ENCODE measurements around the gene GJC2.
"Not testable (repeated sequence)": the region's sequence is repeated elsewhere in the genome, so short reads cannot be mapped to it uniquely, and the experiment has no call there.

The GJC2 gene

GRCh38 chr1:228170666-228171065 lies 20.9 kb downstream of the GJC2 start:
- no peak for DNase-seq (ENCODE audit: low read depth in 1 of 2, low spot score in 1 of 2)

GRCh38 chr1:228171221-228171891 lies 21.6 kb downstream of the GJC2 start:
- no peak for DNase-seq (ENCODE audit: low read depth in 1 of 2, low spot score in 1 of 2)

GRCh38 chr1:228172591-228173527 lies 23.1 kb downstream of the GJC2 start:
- DNase-seq (ENCODE audit: low read depth in 1 of 2, low spot score in 1 of 2): no peak

DNA sequence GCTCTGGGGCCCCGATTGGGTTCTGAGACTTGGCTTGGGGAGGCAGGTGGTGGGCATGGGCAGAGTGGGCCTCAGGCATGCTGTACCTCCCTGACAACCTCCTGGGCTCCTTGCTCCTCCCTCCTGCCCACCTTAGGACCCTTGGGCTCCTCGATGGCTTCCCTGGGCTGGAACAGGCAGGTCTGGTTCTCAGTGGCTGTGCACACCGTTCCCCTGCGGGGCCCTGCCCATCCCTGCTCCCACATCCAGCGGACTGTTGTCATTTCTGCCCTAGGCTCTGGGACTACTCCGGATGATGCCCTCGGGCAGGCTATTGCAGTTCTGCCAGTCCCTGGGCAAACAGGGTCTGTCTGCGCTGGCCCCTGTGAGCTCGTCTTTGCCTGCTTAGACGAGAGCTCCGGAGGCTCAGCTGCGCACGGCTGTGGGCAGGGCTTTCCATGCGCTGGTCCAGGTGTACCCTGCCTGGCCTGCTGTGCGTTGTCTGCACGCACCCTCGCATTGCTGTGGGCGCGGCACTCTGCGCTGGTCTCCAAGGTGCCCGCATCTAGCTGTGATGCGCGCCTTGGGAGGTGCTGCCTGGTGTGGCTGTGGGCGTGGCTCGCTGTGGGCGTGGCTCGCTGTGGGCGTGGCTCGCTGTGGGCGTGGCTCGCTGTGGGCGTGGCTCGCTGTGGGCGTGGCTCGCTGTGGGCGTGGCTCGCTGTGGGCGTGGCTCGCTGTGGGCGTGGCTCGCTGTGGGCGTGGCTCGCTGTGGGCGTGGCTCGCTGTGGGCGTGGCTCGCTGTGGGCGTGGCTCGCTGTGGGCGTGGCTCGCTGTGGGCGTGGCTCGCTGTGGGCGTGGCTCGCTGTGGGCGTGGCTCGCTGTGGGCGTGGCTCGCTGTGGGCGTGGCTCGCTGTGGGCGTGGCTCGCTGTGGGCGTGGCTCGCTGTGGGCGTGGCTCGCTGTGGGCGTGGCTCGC lies 24.1 kb downstream of the GJC2 start:
- DNase-seq (ENCODE audit: low read depth in 1 of 2, low spot score in 1 of 2): not testable (repeated sequence)

DNA sequence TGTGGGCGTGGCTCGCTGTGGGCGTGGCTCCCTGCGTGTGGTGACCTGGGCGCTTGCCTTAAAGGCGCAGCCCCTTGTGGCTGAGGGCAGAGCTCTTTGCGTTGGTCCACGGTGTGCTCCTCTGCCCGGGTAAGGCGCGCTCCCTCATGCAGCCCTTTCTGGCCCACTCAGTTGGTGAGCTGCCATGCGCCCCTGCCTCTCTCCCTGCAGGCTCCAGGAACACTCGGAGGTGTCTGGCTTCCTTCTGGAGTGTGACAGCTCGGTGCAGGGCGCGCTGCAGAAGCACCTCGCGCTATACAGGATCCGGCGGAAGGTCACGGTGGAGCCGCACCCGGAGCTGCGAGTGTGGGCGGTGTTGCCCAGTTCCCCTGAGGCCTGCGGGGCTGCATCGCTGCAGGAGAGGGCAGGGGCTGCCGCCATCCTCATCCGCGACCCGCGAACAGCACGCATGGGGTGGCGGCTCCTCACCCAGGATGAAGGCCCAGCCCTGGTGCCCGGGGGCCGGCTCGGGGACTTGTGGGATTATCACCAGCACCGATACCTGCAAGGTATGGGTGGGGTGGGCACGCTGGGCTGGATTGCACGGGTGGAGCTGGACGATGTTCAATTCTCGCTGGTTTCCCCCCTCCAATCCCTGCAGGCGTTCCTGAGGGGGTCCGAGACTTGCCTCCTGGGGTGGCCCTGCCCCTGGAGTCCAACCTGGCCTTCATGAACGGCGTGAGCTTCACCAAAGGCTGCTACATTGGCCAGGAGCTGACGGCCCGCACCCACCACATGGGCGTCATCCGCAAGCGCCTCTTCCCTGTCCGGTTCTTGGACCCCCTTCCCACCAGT lies 25.0 kb downstream of the GJC2 start:
- no peak for DNase-seq (ENCODE audit: low read depth in 1 of 2, low spot score in 1 of 2)

DNA sequence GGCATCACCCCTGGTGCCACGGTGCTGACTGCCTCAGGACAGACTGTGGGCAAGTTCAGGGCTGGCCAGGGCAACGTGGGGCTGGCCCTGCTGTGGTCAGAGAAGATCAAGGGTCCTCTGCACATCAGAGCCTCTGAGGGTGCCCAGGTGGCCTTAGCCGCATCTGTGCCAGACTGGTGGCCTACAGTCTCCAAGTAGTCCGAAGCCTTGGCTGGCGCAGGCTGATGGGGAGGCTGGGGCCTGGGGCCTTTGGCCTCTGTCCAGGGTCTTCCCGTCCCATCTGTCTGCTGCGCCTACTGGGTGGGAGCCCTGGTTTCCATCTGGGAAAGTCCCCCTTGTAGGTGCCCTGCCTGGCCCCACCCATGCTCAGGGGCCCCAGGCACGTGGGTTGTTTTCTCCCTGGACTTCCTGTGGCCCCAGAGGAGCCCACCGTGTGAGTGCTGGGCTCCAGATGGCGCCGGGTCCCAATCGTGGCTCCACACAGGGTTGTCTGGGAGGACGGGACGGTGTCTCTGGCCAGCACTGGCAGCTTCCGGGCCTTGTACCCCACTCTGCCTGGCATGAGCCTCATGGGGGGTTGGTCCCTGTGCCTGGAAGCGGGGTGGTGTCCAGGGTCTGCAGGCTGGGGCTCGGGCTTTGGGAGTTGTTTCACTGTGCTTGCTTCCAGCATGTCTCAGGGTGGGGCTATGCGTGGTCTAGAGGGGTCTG lies 25.7 kb downstream of the GJC2 start:
- DNase-seq (ENCODE audit: low read depth in 1 of 2, low spot score in 1 of 2): no peak

- no peak for DNase-seq (ENCODE audit: low read depth in 1 of 2, low spot score in 1 of 2)
Observed at GRCh38 chr1:228176024-228176395, 26.3 kb downstream of the GJC2 start.

GRCh38 chr1:228176461-228177182 lies 26.9 kb downstream of the GJC2 start:
- no peak for DNase-seq (ENCODE audit: low read depth in 1 of 2, low spot score in 1 of 2)

GRCh38 chr1:228177183-228177475 lies 27.4 kb downstream of the GJC2 start:
- DNase-seq (ENCODE audit: low read depth in 1 of 2, low spot score in 1 of 2): no peak

GRCh38 chr1:228177721-228178710 lies 28.3 kb downstream of the GJC2 start:
- no peak for DNase-seq (ENCODE audit: low read depth in 1 of 2, low spot score in 1 of 2)

- DNase-seq (ENCODE audit: low read depth in 1 of 2, low spot score in 1 of 2): no peak
Observed at GRCh38 chr1:228178737-228179684, 29.3 kb downstream of the GJC2 start.

DNA sequence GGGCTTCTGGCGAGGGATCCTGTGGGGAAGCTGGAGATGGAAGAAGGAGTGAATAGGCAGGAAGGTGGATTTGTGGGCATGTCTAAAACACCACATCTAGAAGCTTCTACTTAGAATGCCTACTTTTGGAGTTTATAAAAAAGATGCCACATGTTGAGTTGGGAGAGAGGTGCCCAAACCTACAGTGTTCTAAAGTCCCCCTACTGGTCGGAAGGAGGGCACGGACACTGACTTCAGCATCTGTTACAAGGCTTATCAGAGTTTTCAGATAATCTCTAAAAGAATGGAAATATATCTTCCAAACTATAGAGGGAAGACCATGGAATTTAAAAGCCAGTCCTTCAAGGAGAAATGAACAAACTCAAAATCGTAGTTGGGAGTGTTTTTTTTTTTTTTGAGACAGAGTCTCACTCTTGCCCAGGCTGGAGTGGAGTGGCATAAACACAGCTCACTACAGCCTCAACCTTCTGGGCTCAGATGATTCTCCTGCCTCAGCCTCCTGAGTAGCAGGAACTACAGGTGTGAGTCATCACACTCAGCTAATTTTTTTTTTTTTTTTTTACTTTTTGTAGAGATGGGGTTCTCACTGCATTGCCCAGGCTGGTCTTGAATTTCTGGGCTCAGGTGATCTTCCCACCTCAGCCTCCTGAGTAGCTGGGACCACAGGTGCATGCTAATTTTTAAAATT lies 30.7 kb downstream of the GJC2 start:
- no peak for DNase-seq (ENCODE audit: low read depth in 1 of 2, low spot score in 1 of 2)

- DNase-seq (ENCODE audit: low read depth in 1 of 2, low spot score in 1 of 2): no peak
Observed at GRCh38 chr1:228180959-228181644, 31.4 kb downstream of the GJC2 start.

GRCh38 chr1:228181645-228182034 lies 31.9 kb downstream of the GJC2 start:
- no peak for DNase-seq (ENCODE audit: low read depth in 1 of 2, low spot score in 1 of 2)

- no peak for DNase-seq (ENCODE audit: low read depth in 1 of 2, low spot score in 1 of 2)
Observed at GRCh38 chr1:228182296-228183030, 32.7 kb downstream of the GJC2 start.
